Measurements from ENCODE around the gene FNIP1.

DNA sequence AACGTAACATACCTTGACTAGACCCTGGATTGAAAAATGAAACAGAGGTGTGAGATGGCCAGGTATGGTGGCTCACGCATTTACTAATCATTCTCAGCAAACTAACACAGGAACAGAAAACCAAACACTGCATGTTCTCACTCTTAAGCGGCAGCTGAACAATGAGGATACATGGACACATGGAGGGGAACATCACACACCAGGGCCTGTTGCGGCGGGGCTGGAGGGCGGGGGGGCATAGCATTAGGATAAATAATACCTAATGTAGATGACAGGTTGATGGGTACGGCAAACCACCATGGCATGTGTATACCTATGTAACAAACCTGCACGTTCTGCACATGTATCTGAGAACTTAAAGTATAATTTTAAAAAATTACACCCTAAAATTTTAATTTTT lies 177.7 kb downstream of the FNIP1 start:
- TF ChIP-seq, protein P1, sequence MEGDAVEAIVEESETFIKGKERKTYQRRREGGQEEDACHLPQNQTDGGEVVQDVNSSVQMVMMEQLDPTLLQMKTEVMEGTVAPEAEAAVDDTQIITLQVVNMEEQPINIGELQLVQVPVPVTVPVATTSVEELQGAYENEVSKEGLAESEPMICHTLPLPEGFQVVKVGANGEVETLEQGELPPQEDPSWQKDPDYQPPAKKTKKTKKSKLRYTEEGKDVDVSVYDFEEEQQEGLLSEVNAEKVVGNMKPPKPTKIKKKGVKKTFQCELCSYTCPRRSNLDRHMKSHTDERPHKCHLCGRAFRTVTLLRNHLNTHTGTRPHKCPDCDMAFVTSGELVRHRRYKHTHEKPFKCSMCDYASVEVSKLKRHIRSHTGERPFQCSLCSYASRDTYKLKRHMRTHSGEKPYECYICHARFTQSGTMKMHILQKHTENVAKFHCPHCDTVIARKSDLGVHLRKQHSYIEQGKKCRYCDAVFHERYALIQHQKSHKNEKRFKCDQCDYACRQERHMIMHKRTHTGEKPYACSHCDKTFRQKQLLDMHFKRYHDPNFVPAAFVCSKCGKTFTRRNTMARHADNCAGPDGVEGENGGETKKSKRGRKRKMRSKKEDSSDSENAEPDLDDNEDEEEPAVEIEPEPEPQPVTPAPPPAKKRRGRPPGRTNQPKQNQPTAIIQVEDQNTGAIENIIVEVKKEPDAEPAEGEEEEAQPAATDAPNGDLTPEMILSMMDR (conservative IDR thresholded peaks at IDR 0.05; ENCODE audit: low read depth in 2 of 2): no peak
- TF ChIP-seq POLR2AphosphoS5 (IDR thresholded peaks at IDR 0.05; ENCODE audit: low read depth): no peak
- TF ChIP-seq STAT1 (IDR thresholded peaks at IDR 0.05; ENCODE audit: unreplicated experiment): no peak
- no peak for TF ChIP-seq EZH2 (IDR thresholded peaks at IDR 0.05; ENCODE audit: low read depth, unreplicated experiment)

Data from GM23338 (cell line).